HG03460 (cell line): ENCODE measurements around the gene TBX6.

ENCODE experiments used
- ATAC-seq: cut with Tn5 transposase; IDR thresholded peaks from one replicate; pipeline ENCODE4 v1.9.1; 2021; ENCODE audit not compliant: unreplicated experiment

TBX6 gene

DNA sequence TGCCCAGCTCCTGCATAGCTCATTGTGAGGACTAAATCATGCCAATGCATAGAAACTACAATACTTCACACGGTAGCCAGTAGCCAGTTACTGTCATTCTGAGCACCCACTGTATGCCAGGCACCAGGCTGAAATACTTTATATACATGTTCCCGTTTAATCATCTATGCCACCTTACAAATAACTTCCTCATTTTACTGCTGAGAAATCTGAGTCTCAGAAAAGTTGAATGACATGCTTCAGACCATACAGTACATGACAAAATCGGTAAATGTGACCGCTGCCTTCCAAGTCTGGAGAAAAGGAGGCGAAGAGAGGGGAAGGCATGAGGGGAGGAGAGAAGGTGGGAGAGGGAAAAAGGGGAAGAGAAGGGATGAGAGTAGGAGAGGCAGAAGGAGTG is 51.5 kb downstream of the TBX6 start:
- ATAC-seq = no peak
